Measurements from ENCODE around the gene ASF1B.
A peak's percentile ranks its signal among the peaks of the same experiment; 100 is the strongest.

Gene ASF1B

DNA sequence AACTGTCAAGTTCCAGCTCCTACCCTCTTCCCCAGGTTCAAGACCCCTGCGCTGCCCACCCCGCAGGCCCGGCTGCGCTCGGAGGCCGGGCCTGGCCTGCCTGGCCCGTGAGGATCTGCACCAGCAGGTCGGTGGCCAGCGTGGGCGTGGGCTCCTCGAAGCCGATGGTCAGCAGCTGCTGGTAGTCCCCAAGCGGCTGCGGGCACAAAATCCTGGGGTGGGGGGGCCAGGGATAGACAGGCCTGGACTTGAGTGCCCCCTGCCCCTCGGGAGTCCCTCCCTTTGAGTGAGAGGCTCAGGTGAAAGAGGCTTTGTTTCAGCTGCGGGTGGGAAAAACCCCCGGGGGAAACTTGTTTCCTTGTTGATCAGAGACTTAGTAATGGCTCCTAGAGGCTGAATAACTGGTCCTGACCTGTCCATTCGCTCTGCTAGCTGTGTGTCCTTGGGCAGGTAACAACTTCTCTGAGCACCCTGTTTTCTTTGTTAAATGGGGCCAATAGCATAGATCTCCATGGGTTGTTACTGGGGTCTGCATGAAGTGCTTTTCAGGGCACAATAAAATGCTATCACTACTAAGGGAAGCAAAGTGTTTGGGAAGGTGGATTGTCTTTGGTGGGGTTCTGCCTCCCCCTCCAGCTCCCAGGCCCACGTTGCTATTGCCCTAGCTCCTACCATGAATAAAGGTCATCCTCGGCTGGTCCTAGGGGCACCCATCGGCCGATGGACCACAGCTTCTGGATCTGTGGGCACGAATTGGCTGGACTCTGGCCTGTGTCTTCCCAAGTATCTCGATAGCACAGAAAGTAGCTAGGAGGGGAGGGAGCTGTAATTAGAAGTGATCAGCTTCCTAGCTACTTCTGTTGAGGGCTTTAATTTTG is 54.4 kb downstream of the ASF1B start:
- peak; percentile 31 for DNase-seq

DNA sequence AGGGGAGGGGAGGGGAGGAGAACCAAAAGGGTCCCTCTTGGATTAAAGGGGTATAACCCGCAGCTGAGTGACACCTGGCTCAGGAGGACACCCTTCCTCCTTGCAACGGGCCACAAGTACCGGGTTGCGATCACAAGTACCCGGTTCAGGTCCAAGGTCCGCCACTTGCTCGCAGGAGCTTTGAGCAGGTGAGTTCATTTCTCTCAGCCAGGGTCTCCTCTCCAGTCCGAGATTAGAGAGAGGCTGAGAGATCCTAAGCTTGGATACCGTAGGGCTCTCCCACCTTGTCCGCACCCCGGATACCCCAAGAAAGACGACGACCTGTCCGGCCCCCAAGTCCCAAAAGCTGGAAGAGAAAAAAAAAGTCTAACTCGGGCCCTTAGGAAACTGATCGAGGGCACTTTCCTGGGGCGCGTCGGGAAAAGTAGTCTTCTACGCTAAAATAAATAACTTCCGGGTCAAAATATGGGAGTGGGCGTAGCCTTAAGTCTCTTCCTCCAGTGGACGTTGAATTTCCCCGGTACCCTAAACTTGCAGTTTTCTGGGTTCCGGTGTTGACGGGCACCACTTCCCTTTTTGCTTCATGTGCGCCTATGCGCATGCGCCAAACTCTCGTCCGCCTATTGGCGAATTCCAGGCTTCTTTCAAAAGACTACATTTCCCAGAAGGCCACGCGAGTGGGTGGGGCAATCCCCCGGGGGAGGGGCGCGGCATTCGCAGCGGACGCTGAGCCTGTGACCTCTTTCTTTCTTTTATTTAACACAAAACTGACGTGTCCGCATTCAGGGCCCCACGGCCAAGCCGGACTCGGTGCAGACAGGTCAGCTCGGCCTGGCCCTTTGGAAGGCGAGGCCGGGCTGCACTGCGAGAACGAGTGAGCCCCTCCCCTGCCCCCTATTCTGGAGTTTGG is 55.2 kb downstream of the ASF1B start:
- DNase-seq = peak; percentile 98

DNA sequence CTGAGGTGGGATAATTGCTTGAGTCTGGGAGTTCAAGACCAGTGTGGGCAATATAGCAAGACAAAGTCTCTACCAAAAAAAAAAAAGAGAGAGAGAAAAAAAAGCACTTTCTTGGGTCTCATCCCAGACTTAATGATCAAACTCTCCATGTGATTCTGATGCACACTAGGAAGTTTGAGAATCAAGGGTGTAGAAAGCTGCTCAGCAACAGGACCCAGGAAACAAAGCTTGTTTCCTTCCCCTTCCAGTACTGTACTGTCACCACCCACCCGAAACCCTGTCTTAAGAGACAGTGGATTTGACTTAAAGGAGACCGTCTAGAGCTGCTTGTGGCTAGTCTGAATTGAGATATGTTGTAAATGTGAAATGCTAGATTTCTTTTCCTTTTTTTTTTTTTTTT is 58.0 kb downstream of the ASF1B start:
- no peak for DNase-seq

DNA sequence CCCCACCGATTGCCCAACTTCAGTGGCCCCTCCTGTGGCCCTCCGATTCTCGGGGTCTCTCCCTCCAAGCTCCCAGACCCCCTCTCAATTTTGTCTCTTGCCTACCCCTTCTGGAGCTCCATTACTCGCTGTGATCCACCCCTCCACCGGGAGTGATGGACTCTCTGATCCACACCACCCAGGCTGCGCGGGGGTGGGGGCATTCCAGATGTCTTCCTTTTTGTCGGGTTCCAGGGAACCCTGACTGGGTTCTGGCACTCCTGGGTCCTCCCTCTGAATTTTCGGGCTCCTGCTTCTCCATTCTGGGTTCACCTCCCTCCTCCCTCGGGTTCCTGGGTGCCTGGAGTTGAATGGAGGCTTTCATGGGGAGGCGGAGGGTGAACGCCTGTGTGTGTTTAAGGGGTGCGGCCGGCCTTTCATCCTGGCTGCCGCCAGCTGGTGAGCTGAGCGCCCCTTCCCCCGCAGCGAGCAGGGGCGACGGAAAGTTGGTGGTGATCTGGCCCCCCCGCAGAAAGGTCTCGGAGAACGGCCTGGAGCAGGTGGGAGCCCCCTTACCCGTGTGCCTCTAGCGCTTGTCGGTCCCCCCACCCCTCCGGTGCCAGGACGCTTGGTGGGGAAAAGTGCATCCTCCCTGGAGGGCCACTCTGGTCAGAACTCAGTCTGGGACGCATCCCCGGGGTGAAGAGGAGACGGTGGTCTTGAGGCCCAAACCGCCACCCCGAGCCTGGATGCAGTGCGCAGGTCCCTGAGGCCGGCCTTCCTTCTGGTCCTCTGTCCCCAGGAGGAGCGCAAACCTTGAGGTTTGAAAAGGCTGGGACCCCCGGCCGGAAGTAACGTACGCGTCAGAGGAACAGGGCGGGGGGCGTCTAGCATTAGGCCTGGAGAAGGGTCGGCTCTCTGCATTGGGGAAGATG is 62.2 kb downstream of the ASF1B start:
- no peak for DNase-seq

DNA sequence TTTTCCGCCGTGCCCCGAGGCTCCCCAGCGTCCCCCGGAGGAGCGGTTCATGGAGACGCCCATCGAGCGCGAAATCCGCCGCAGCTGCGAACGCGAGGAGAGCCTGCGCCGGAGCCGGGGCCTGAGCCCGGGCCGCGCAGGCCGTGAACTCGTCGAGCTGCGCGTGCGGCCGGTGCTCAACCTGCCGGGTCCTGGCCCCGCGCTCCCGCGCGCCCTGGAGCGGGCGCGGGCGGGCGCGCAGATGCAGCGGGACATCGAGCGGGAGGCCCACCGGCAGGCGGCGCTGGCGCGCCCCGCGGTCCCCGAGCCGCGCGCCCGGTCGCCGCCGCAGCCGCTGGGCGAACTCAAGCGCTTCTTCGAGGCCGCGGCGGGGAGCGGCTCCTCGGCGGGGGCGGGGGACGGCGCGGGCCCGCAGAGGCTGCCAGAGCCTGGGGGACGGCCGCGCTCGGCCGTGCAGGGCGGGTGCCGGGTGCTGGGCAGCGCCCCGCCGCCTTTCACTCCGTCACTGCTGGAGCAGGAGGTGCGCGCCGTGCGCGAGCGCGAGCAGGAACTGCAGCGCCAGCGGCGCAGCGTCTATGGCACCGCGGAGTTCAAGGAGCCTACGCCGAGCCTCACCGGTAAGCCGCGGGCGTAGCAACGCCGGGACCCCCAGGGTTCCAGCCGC is 63.0 kb downstream of the ASF1B start:
- peak; percentile 81 for DNase-seq

DNA sequence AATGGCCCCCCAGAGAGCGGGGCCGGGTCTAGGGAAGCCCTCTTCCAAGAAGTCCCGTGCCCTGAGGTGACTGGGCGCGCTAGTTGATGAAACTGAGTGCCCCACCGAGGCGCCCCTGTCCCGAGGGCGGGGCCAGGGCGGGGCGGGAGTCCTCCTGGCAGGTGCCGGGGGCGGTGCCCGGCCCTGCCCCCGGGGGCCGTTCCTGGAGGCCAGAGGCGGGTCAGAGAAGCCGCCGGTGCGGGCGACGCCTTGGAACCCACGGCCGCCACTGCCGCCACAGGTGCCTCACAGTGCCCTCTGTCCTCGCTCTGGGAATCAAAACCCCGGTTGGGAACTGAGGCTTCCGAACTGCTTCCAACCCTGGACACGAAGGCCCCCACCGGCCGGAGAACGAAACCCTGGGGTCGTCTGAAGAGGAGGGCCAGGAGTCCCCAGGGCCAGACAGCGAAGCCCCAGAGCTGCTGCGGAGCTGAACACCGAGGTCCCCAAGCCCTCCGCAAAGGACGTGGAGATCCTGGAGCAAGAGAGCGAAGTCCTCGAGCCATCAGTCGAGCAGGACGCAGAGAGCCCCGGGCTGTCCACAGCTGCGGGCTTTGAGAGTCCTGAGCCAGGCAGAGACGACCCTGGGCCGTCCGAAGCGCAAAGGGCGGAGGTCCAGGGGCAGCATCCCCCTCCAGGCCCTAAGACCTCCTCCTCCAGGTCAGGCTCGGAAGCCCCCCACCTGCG is 63.7 kb downstream of the ASF1B start, which contains the start of gene MISP3:
Gene MISP3, plus strand, starts transcription at position 252 of the 726 bp plus-strand sequence. CDS start 524 bp downstream, outside the sequence.
- no peak for DNase-seq

DNA sequence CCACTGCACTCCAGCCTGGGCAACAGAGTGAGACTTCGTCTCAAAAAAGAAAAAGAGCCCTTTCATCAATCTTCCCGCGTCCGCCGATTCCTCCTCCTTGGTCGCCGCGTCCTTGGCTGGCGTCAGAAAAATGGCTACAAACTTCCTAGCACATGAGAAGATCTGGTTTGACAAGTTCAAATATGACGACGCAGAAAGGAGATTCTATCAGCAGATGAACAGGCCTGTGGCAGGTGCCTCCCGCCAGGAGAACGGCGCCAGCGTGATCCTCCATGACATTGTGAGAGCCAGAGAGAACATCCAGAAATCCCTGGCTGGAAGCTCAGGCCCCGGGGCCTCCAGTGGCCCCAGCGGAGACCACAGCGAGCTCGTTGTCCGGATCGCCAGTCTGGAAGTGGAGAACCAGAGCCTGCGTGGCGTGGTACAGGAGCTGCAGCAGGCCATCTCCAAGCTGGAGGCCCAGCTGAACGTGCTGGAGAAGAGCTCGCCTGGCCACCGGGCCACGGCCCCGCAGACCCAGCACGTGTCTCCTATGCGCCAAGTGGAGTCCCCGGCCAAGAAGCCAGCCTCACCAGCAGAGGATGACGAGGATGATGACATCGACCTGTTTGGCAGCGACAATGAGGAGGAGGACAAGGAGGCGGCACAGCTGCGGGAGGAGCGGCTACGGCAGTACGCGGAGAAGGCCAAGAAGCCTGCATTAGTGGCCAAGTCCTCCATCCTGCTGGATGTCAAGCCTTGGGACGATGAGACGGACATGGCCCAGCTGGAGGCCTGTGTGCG is 65.9 kb downstream of the ASF1B start:
- DNase-seq = no peak
